HepG2 (cell line): ENCODE results near the gene JKAMP. TPM values are rescaled to one million over a fixed set of nuclear protein-coding genes. Genes with fewer than 3 reads are reported as not detected.

Experiments
- CCAR2 ChIP-seq: fragments of 200-400 bp; formaldehyde crosslinking; optimal IDR thresholded peaks from 2 replicates; pipeline ENCODE3; 2018; ENCODE audit warnings: low read depth, mild to moderate bottlenecking, low read length, moderate library complexity
- GLMP ChIP-seq: sonication (generic); formaldehyde crosslinking; IDR thresholded peaks from 2 replicates; pipeline ENCODE4 v1.9.0; 2021; ENCODE audit warnings: missing genetic modification reagents, mild to moderate bottlenecking, borderline replicate concordance
- HES4 ChIP-seq: sonication (generic); formaldehyde crosslinking; IDR thresholded peaks from 2 replicates; pipeline ENCODE4 v1.9.0; 2021; ENCODE audit warnings: mild to moderate bottlenecking, missing genetic modification reagents, borderline replicate concordance
- MAF1 ChIP-seq: sonication (generic); formaldehyde crosslinking; IDR thresholded peaks from 2 replicates; pipeline ENCODE4 v1.5.0; 2020; ENCODE audit warnings: missing genetic modification reagents, borderline replicate concordance
- MIXL1 ChIP-seq: IDR thresholded peaks from 2 replicates; pipeline ENCODE4 v1.6.1; 2016
- MYNN ChIP-seq: sonication (generic); formaldehyde crosslinking; IDR thresholded peaks from 2 replicates; pipeline ENCODE4 v1.4.0; 2020; ENCODE audit warnings: mild to moderate bottlenecking, low read depth, missing genetic modification reagents
- NFYC ChIP-seq: IDR thresholded peaks from 2 replicates; pipeline ENCODE4 v1.6.1; 2016; ENCODE audit warnings: missing genetic modification reagents, missing compliant biosample characterization
- NR0B2 ChIP-seq: sonication (generic); formaldehyde crosslinking; IDR thresholded peaks from 2 replicates; pipeline ENCODE4 v1.4.0; 2020; ENCODE audit warnings: mild to moderate bottlenecking, missing genetic modification reagents
- PTBP1 ChIP-seq: fragments of 200-400 bp; formaldehyde crosslinking; IDR thresholded peaks from 2 replicates; pipeline ENCODE4 v1.6.1; 2018; ENCODE audit warnings: low read length, low read depth; ENCODE audit not compliant: poor library complexity, severe bottlenecking
- ZBTB14 ChIP-seq: sonication (generic); formaldehyde crosslinking; IDR thresholded peaks from 2 replicates; pipeline ENCODE4 v1.4.0; 2020; ENCODE audit warnings: missing genetic modification reagents
- ZBTB26 ChIP-seq: IDR thresholded peaks from 2 replicates; pipeline ENCODE4 v1.6.1; 2016; ENCODE audit warnings: missing compliant biosample characterization, missing genetic modification reagents, borderline replicate concordance
- ZFP37 ChIP-seq: sonication (generic); formaldehyde crosslinking; IDR thresholded peaks from 2 replicates; pipeline ENCODE4 v1.4.0; 2020; ENCODE audit warnings: missing genetic modification reagents, borderline replicate concordance
- ZKSCAN5 ChIP-seq: sonication (generic); formaldehyde crosslinking; IDR thresholded peaks from 2 replicates; pipeline ENCODE4 v1.5.1; 2020; ENCODE audit warnings: mild to moderate bottlenecking, missing genetic modification reagents
- ZNF121 ChIP-seq: sonication (generic); formaldehyde crosslinking; IDR thresholded peaks from 2 replicates; pipeline ENCODE4 v1.5.0; 2020; ENCODE audit warnings: mild to moderate bottlenecking, missing genetic modification reagents
- ZNF180 ChIP-seq: sonication (generic); formaldehyde crosslinking; IDR thresholded peaks from 2 replicates; pipeline ENCODE4 v1.4.0; 2020; ENCODE audit warnings: low read depth, missing genetic modification reagents, borderline replicate concordance
- ZNF496 ChIP-seq: sonication (generic); formaldehyde crosslinking; IDR thresholded peaks from 2 replicates; pipeline ENCODE4 v1.8.1; 2023; ENCODE audit warnings: mild to moderate bottlenecking, moderate library complexity, missing genetic modification reagents; ENCODE audit not compliant: insufficient replicate concordance
- ZNF609 ChIP-seq: sonication (generic); formaldehyde crosslinking; IDR thresholded peaks from 2 replicates; pipeline ENCODE4 v1.4.0; 2020; ENCODE audit warnings: mild to moderate bottlenecking, missing genetic modification reagents, borderline replicate concordance
- ZNF776 ChIP-seq: sonication (generic); formaldehyde crosslinking; IDR thresholded peaks from 2 replicates; pipeline ENCODE4 v1.4.0; 2020; ENCODE audit warnings: mild to moderate bottlenecking, missing genetic modification reagents
- ZNF792 ChIP-seq: IDR thresholded peaks from 2 replicates; pipeline ENCODE4 v1.6.1; 2016
- ZSCAN22 ChIP-seq: sonication (generic); formaldehyde crosslinking; IDR thresholded peaks from 2 replicates; pipeline ENCODE4 v1.4.0; 2020; ENCODE audit warnings: mild to moderate bottlenecking, missing genetic modification reagents
- polyA plus RNA-seq, 8 experiments: library from polyadenylated mRNA; depleted of rRNA in 3 of 8; stranded (reverse) in 7 of 8; unstranded in 1 of 8; fragments of >200 nt; fragmentation: Illumina TruSeq in 4 of 8; extraction: Trizol in 4 of 8; gene quantifications; 2 replicates each; pipeline versions ENCODE4 v1.2.1 to v1.2.3, GENCODE V29; 2011 to 2016; ENCODE audit warnings: low read depth in 4 of 8, missing spikeins in 1 of 8, mixed read lengths in 1 of 8; ENCODE audit not compliant: insufficient read depth in 1 of 8
- total RNA-seq, 5 experiments: library from RNA; depleted of rRNA; stranded (reverse); fragments of >200 nt; fragmentation: Illumina TruSeq; extraction: Trizol; gene quantifications; 2 replicates each; pipeline ENCODE4 v1.2.3, GENCODE V29; 2016; ENCODE audit warnings: low read depth in 1 of 5

The JKAMP gene
- total and polyA plus RNA-seq, 2 of the 13 experiments (the other 11 are each of a cell fraction or from before 2014, with no cell fraction given) = 56.4 to 135 TPM

GRCh38 chr14:59483819-59484638 lies at the start of gene JKAMP, which contains the start of gene L3HYPDH (continued):
- TF ChIP-seq ZNF609 = peak; percentile 72
- TF ChIP-seq ZNF496 (CRISPR knock-in tag) = no peak
- TF ChIP-seq ZBTB14 (CRISPR knock-in tag) = peak; percentile 53
- no peak for TF ChIP-seq PTBP1
- peak; percentile 95 for TF ChIP-seq HES4 (CRISPR knock-in tag)
- peak; percentile 99 for TF ChIP-seq ZNF776 (CRISPR knock-in tag)
- no peak for TF ChIP-seq MYNN
- TF ChIP-seq ZFP37 (CRISPR knock-in tag) = peak; percentile 85
- TF ChIP-seq ZKSCAN5 = no peak
- TF ChIP-seq NFYC (CRISPR knock-in tag) = no peak
- 0 out of 2 replicates have a peak, but pooled peaks have one; percentile 45 for TF ChIP-seq ZSCAN22 (CRISPR knock-in tag)
- TF ChIP-seq ZNF792 (CRISPR knock-in tag) = peak; percentile 84
- no peak; the same call in 1 of the 2 replicates for TF ChIP-seq ZNF180
- TF ChIP-seq NR0B2 (CRISPR knock-in tag) = peak; percentile 99
- TF ChIP-seq MAF1 (CRISPR knock-in tag) = peak; percentile 86; the same call in 1 of the 2 replicates
- TF ChIP-seq GLMP = no peak
- TF ChIP-seq ZBTB26 (CRISPR knock-in tag) = peak; percentile 78
- TF ChIP-seq CCAR2 = peak; percentile 56
- TF ChIP-seq MIXL1 (CRISPR knock-in tag) = no peak; the same call in 1 of the 2 replicates
- peak; percentile 50 for TF ChIP-seq ZNF121 (CRISPR knock-in tag)
